ENCODE results near the gene PCCA.

DNA sequence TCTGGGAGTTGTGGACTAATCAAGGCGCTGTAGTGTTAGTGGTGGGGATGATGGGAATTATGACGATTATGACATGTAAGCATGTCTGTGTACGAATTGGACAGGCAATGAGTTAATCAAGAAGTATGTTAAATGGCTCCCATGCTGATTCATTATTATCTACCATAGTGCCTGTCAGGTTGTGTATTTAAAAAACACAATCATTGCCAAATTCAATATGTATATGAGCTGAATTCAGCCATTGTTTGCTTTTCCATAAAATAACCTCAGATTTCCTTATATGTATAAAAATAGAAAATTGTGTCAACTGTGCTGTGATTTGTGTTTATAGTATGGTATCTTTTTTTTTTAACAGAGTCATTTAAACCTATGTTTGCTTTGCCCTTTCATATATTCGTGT lies 37.1 kb downstream of the PCCA start:
- TF ChIP-seq, protein P1, sequence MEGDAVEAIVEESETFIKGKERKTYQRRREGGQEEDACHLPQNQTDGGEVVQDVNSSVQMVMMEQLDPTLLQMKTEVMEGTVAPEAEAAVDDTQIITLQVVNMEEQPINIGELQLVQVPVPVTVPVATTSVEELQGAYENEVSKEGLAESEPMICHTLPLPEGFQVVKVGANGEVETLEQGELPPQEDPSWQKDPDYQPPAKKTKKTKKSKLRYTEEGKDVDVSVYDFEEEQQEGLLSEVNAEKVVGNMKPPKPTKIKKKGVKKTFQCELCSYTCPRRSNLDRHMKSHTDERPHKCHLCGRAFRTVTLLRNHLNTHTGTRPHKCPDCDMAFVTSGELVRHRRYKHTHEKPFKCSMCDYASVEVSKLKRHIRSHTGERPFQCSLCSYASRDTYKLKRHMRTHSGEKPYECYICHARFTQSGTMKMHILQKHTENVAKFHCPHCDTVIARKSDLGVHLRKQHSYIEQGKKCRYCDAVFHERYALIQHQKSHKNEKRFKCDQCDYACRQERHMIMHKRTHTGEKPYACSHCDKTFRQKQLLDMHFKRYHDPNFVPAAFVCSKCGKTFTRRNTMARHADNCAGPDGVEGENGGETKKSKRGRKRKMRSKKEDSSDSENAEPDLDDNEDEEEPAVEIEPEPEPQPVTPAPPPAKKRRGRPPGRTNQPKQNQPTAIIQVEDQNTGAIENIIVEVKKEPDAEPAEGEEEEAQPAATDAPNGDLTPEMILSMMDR (CRISPR knock-in tag; IDR thresholded peaks at IDR 0.05), result no peak
- no peak for TF ChIP-seq BCLAF1 (IDR thresholded peaks at IDR 0.05)
- no peak for TF ChIP-seq POLR2A (IDR thresholded peaks at IDR 0.05; ENCODE audit: insufficient read depth in 1 of 2, low read depth in 2 of 2, low read length in 2 of 2)
